ENCODE data around the gene SLC24A3.

SLC24A3 gene

GRCh38 chr20:19602675-19603375, 390.4 kb downstream of the SLC24A3 start:
- Histone ChIP-seq H3K23ac (ENCODE audit: low read depth, low read length, poor library complexity) (no peak overlapping the region), H3K36me3 (replicated peaks in 1 of 2; ENCODE audit: control insufficient read depth in 2 of 2, insufficient read depth in 2 of 2, low read length in 2 of 2) (no peaks in the 10 kb centered on the region), H3K9me3 (replicated peaks in 1 of 2; ENCODE audit: control insufficient read depth in 2 of 2, insufficient read depth in 1 of 2, low read depth in 1 of 2, low read length in 2 of 2) (no peaks in the 10 kb centered on the region), H3K18ac (ENCODE audit: low read length) (no peak overlapping the region), H3K9ac (ENCODE audit: low read depth, low read length, poor library complexity) (no peak overlapping the region), H3K79me1 (ENCODE audit: low read depth, low read length) (no peaks in the 10 kb centered on the region), H3K27ac (replicated peaks; ENCODE audit: low read length) (no peak overlapping the region), H2BK12ac (ENCODE audit: low read length) (no peak overlapping the region), H3K4me2 (ENCODE audit: insufficient read depth, low read length, poor library complexity, severe bottlenecking) (no peak overlapping the region), H3K27me3 (ENCODE audit: control insufficient read depth in 3 of 3, insufficient read depth in 3 of 3, low read depth in 1 of 3, low read length in 3 of 3) (no peaks in the 10 kb centered on the region), H2BK5ac (ENCODE audit: low read length) (no peak overlapping the region), H4K91ac (ENCODE audit: low read depth, low read length, poor library complexity) (no peak overlapping the region), H2AFZ (ENCODE audit: low read length) (no peak overlapping the region), H3K4me3 (ENCODE audit: low read length in 2 of 2) (no peak overlapping the region), H3K4me1 (ENCODE audit: control insufficient read depth in 2 of 2, insufficient read depth in 1 of 2, low read depth in 1 of 2, low read length in 2 of 2) (no peaks in the 10 kb centered on the region), H3K4ac (ENCODE audit: low read length) (no peak overlapping the region), H2BK15ac (ENCODE audit: low read length) (no peak overlapping the region), H2BK120ac (ENCODE audit: low read depth, low read length) (no peak overlapping the region), H2AK5ac (ENCODE audit: low read depth, low read length) (no peak overlapping the region), H3K14ac (ENCODE audit: low read length) (no peak overlapping the region), H4K8ac (ENCODE audit: low read depth, low read length) (no peak overlapping the region)
- WGBS, 2 donors (ENCODE audit: extremely low coverage in 2 of 2, insufficient read length in 2 of 2, insufficient replicate concordance in 1 of 2): no CpG with 5 or more reads among the region's 9 CpGs
- no peak for DNase-seq (ENCODE audit: low spot score)

- Histone ChIP-seq H3K36me3 (replicated peaks in 1 of 2; ENCODE audit: control insufficient read depth in 2 of 2, insufficient read depth in 2 of 2, low read length in 2 of 2) (no peaks in the 10 kb centered on the region), H3K23ac (ENCODE audit: low read depth, low read length, poor library complexity) (no peak overlapping the region), H3K4ac (ENCODE audit: low read length) (no peak overlapping the region), H3K27me3 (ENCODE audit: control insufficient read depth in 3 of 3, insufficient read depth in 3 of 3, low read depth in 1 of 3, low read length in 3 of 3) (no peaks in the 10 kb centered on the region), H2BK12ac (ENCODE audit: low read length) (no peak overlapping the region), H2BK5ac (ENCODE audit: low read length) (no peak overlapping the region), H3K9ac (ENCODE audit: low read depth, low read length, poor library complexity) (no peak overlapping the region), H3K27ac (replicated peaks; ENCODE audit: low read length) (no peak overlapping the region), H2BK15ac (ENCODE audit: low read length) (no peak overlapping the region), H3K4me3 (ENCODE audit: low read length in 2 of 2) (no peak overlapping the region), H3K4me1 (ENCODE audit: control insufficient read depth in 2 of 2, insufficient read depth in 1 of 2, low read depth in 1 of 2, low read length in 2 of 2) (no peaks in the 10 kb centered on the region), H3K4me2 (ENCODE audit: insufficient read depth, low read length, poor library complexity, severe bottlenecking) (no peak overlapping the region), H3K14ac (ENCODE audit: low read length) (no peak overlapping the region), H3K9me3 (replicated peaks in 1 of 2; ENCODE audit: control insufficient read depth in 2 of 2, insufficient read depth in 1 of 2, low read depth in 1 of 2, low read length in 2 of 2) (no peaks in the 10 kb centered on the region), H2AFZ (ENCODE audit: low read length) (no peak overlapping the region), H4K91ac (ENCODE audit: low read depth, low read length, poor library complexity) (no peak overlapping the region), H2BK120ac (ENCODE audit: low read depth, low read length) (no peak overlapping the region), H3K18ac (ENCODE audit: low read length) (no peak overlapping the region), H2AK5ac (ENCODE audit: low read depth, low read length) (no peak overlapping the region), H4K8ac (ENCODE audit: low read depth, low read length) (no peak overlapping the region), H3K79me1 (ENCODE audit: low read depth, low read length) (no peaks in the 10 kb centered on the region)
- no peak for DNase-seq (ENCODE audit: low spot score)
- no CpG with 5 or more reads among the region's 6 CpGs for WGBS, 2 donors (ENCODE audit: extremely low coverage in 2 of 2, insufficient read length in 2 of 2, insufficient replicate concordance in 1 of 2)
These were observed 390.9 kb downstream of the SLC24A3 start for GRCh38 chr20:19603376-19603750.

- Histone ChIP-seq H2BK120ac (ENCODE audit: low read depth, low read length) (no peak overlapping the region), H2AFZ (ENCODE audit: low read length) (no peak overlapping the region), H2BK12ac (ENCODE audit: low read length) (no peak overlapping the region), H3K18ac (ENCODE audit: low read length) (no peak overlapping the region), H3K9me3 (replicated peaks in 1 of 2; ENCODE audit: control insufficient read depth in 2 of 2, insufficient read depth in 1 of 2, low read depth in 1 of 2, low read length in 2 of 2) (no peaks in the 10 kb centered on the region), H4K91ac (ENCODE audit: low read depth, low read length, poor library complexity) (no peak overlapping the region), H3K23ac (ENCODE audit: low read depth, low read length, poor library complexity) (no peak overlapping the region), H2AK5ac (ENCODE audit: low read depth, low read length) (no peak overlapping the region), H3K4me1 (ENCODE audit: control insufficient read depth in 2 of 2, insufficient read depth in 1 of 2, low read depth in 1 of 2, low read length in 2 of 2) (no peaks in the 10 kb centered on the region), H3K9ac (ENCODE audit: low read depth, low read length, poor library complexity) (no peak overlapping the region), H4K8ac (ENCODE audit: low read depth, low read length) (no peak overlapping the region), H3K79me1 (ENCODE audit: low read depth, low read length) (no peaks in the 10 kb centered on the region), H2BK5ac (ENCODE audit: low read length) (no peak overlapping the region), H2BK15ac (ENCODE audit: low read length) (no peak overlapping the region), H3K4me2 (ENCODE audit: insufficient read depth, low read length, poor library complexity, severe bottlenecking) (no peak overlapping the region), H3K27me3 (ENCODE audit: control insufficient read depth in 3 of 3, insufficient read depth in 3 of 3, low read depth in 1 of 3, low read length in 3 of 3) (no peaks in the 10 kb centered on the region), H3K27ac (replicated peaks; ENCODE audit: low read length) (no peak overlapping the region), H3K4ac (ENCODE audit: low read length) (no peak overlapping the region), H3K4me3 (ENCODE audit: low read length in 2 of 2) (no peak overlapping the region), H3K14ac (ENCODE audit: low read length) (no peak overlapping the region), H3K36me3 (replicated peaks in 1 of 2; ENCODE audit: control insufficient read depth in 2 of 2, insufficient read depth in 2 of 2, low read length in 2 of 2) (no peaks in the 10 kb centered on the region)
- no CpG with 5 or more reads among the region's 1 CpG for WGBS, 2 donors (ENCODE audit: extremely low coverage in 2 of 2, insufficient read length in 2 of 2, insufficient replicate concordance in 1 of 2)
- DNase-seq (ENCODE audit: low spot score): no peak
These were observed 393.5 kb downstream of the SLC24A3 start for GRCh38 chr20:19605786-19606485.

GRCh38 chr20:19609642-19610223, 397.3 kb downstream of the SLC24A3 start:
- Histone ChIP-seq H3K4me1 (ENCODE audit: control insufficient read depth in 2 of 2, insufficient read depth in 1 of 2, low read depth in 1 of 2, low read length in 2 of 2) (no peaks in the 10 kb centered on the region), H3K27ac (replicated peaks; ENCODE audit: low read length) (no peak overlapping the region), H4K91ac (ENCODE audit: low read depth, low read length, poor library complexity) (no peak overlapping the region), H2BK120ac (ENCODE audit: low read depth, low read length) (no peak overlapping the region), H2BK5ac (ENCODE audit: low read length) (no peak overlapping the region), H4K8ac (ENCODE audit: low read depth, low read length) (no peak overlapping the region), H3K9ac (ENCODE audit: low read depth, low read length, poor library complexity) (no peak overlapping the region), H2BK15ac (ENCODE audit: low read length) (no peak overlapping the region), H2AFZ (ENCODE audit: low read length) (no peak overlapping the region), H3K23ac (ENCODE audit: low read depth, low read length, poor library complexity) (no peak overlapping the region), H3K4ac (ENCODE audit: low read length) (no peak overlapping the region), H3K9me3 (replicated peaks in 1 of 2; ENCODE audit: control insufficient read depth in 2 of 2, insufficient read depth in 1 of 2, low read depth in 1 of 2, low read length in 2 of 2) (peaks cover 0 to 3% of the 10 kb centered on the region in 2 donors), H2BK12ac (ENCODE audit: low read length) (no peak overlapping the region), H3K27me3 (ENCODE audit: control insufficient read depth in 3 of 3, insufficient read depth in 3 of 3, low read depth in 1 of 3, low read length in 3 of 3) (no peaks in the 10 kb centered on the region), H2AK5ac (ENCODE audit: low read depth, low read length) (no peak overlapping the region), H3K4me2 (ENCODE audit: insufficient read depth, low read length, poor library complexity, severe bottlenecking) (no peak overlapping the region), H3K36me3 (replicated peaks in 1 of 2; ENCODE audit: control insufficient read depth in 2 of 2, insufficient read depth in 2 of 2, low read length in 2 of 2) (no peaks in the 10 kb centered on the region), H3K18ac (ENCODE audit: low read length) (no peak overlapping the region), H3K14ac (ENCODE audit: low read length) (no peak overlapping the region), H3K79me1 (ENCODE audit: low read depth, low read length) (no peaks in the 10 kb centered on the region), H3K4me3 (ENCODE audit: low read length in 2 of 2) (no peak overlapping the region)
- 100% methylated on average over 1 of the region's 2 CpGs; no CpG with 5 or more reads in 1 of the 2 donors for WGBS, 2 donors (ENCODE audit: extremely low coverage in 2 of 2, insufficient read length in 2 of 2, insufficient replicate concordance in 1 of 2)
- DNase-seq (ENCODE audit: low spot score): no peak
